ENCODE results near the gene IFITM2. TPM values are rescaled to one million over a fixed set of nuclear protein-coding genes. Genes with fewer than 3 reads are reported as not detected.

The IFITM2 gene
- total RNA-seq, 1 donor from 2014 or later: 607 TPM

DNA sequence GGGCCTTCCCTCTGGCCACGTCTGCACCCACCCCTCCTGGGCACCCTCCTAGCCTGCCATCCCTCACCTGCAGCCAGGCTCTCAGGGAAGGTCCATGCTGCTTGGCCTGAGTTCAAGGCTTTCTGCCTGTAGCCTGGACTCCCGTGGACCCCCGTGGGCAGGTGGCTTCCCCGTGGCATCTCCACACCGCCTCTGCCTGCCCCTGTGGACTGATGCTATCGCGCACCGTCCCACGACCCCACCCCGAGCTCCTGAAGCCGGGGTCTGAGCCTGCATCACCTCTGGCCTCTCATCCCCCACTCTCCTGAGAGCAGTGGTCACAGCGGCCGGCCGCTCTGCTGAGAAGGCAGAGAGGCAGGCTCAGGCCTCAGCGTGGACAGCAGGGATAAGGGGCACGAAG is 12.8 kb upstream of the IFITM2 start:
- peaks cover 14% of the 10 kb centered on the region for H3K4me1 ChIP-seq
- no peak overlapping the region for H3K27ac ChIP-seq
- no peak overlapping the region for H3K4me3 ChIP-seq
- H3K36me3 ChIP-seq: peaks cover 22% of the 10 kb centered on the region
- H3K27me3 ChIP-seq (ENCODE audit: low read depth): peaks cover 11% of the 10 kb centered on the region
- DNase-seq (no peak), ATAC-seq (no peak)
- intact Hi-C loops (cut with DNase I): no loop called here
- TF ChIP-seq, protein P1, sequence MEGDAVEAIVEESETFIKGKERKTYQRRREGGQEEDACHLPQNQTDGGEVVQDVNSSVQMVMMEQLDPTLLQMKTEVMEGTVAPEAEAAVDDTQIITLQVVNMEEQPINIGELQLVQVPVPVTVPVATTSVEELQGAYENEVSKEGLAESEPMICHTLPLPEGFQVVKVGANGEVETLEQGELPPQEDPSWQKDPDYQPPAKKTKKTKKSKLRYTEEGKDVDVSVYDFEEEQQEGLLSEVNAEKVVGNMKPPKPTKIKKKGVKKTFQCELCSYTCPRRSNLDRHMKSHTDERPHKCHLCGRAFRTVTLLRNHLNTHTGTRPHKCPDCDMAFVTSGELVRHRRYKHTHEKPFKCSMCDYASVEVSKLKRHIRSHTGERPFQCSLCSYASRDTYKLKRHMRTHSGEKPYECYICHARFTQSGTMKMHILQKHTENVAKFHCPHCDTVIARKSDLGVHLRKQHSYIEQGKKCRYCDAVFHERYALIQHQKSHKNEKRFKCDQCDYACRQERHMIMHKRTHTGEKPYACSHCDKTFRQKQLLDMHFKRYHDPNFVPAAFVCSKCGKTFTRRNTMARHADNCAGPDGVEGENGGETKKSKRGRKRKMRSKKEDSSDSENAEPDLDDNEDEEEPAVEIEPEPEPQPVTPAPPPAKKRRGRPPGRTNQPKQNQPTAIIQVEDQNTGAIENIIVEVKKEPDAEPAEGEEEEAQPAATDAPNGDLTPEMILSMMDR (IDR thresholded peaks at IDR 0.05): no peak
- H3K9me3 ChIP-seq: no peaks in the 10 kb centered on the region

DNA sequence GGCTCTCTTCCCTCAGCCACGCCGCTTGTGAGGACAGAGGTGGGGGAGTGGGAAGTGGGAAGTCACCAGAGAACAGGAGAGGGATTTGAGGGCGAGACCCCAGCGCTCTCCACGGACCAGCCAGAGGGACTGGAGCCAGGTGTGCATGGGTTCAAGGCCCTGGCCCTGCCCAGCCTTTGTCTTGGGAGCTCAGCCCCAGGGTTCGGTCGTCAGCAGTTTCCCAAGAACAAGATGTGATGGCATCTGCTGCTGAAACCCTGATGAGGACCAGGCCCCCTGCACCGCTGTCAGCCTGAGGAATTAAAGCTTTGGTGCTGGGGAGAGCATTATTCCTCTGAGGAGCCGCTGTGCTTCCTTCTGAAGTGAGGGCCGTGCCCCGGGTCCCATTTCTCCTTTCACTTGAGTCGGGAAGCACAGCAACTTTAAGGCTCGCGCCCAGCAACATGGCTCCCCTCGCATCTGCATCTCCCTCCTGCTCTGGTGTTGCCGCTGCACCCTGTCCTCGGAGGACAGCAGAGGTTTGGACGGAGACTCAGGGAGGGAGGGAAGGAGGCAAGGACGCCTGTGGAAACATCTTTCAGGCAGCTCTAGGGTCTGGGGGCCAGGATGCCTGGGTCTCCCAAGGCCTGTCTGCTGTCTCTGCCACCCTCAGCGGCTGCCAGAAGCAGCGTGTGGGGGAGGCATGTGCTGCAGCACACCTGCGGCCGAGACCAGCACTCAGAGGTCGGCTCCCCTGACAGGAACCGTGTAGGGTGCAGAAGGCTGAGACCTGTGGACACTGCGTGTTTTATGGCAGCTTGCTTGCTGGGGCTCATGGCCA is 12.1 kb upstream of the IFITM2 start:
- intact Hi-C loops (cut with DNase I): no loop called here
- no peaks in the 10 kb centered on the region for H3K9me3 ChIP-seq
- ATAC-seq (no peak), DNase-seq (peak; percentile 43)
- TF ChIP-seq, protein P1 (IDR thresholded peaks at IDR 0.05): no peak
- peaks cover 22% of the 10 kb centered on the region for H3K36me3 ChIP-seq
- peaks cover 13% of the 10 kb centered on the region for H3K4me1 ChIP-seq
- peaks cover 19% of the 10 kb centered on the region for H3K27me3 ChIP-seq (ENCODE audit: low read depth)
- H3K27ac ChIP-seq: no peak overlapping the region
- H3K4me3 ChIP-seq: no peak overlapping the region

DNA sequence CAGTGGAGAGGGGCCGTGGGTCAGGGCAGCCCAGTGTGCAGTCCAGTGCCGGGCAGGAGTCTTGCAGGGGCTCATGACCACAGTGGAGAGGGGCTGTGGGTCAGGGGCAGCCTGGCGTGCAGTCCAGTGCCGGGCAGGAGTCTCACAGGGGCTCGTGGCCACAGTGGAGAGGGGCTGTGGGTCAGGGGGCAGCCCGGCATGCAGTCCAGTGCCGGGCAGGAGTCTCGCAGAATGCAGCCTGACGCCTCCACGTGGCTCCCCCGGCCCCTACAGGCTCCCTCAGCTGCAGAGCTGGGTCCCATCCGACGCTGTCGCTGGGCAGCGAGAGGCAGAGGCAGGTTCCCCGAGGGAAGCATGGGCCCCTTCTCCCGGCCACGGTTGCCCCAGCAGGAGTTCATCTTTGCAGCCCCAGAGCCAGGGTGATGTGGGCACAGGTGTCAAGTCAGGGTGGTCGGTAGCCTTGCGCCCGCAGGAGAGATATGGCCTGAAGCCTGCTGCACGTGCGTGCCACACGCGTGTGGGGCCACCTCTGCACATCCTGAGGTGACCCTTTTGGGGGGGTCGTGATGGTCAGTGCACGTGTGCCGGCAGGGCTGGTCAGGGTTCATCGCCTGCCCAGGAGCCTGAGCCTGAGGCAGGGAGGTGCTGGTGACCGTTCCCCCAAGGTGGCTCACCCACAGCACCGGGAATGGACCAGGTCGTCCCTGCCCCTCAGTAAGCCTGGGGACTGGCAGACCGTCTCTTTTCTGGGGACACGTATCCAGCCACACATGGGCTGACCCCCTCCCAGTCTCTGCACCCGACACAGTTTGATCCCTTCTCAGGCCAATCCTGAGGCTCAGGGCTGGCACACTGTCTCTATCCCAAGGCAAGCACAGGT is 11.2 kb upstream of the IFITM2 start:
- Histone ChIP-seq H3K36me3 (peaks cover 22% of the 10 kb centered on the region), H3K9me3 (no peaks in the 10 kb centered on the region), H3K27ac (no peak overlapping the region), H3K4me1 (peaks cover 12% of the 10 kb centered on the region), H3K27me3 (ENCODE audit: low read depth) (peaks cover 26% of the 10 kb centered on the region), H3K4me3 (no peak overlapping the region)
- TF ChIP-seq, protein P1 (IDR thresholded peaks at IDR 0.05): no peak
- DNase-seq: peak; percentile 42
- intact Hi-C loops (cut with DNase I): no loop called here
- no peak for ATAC-seq

DNA sequence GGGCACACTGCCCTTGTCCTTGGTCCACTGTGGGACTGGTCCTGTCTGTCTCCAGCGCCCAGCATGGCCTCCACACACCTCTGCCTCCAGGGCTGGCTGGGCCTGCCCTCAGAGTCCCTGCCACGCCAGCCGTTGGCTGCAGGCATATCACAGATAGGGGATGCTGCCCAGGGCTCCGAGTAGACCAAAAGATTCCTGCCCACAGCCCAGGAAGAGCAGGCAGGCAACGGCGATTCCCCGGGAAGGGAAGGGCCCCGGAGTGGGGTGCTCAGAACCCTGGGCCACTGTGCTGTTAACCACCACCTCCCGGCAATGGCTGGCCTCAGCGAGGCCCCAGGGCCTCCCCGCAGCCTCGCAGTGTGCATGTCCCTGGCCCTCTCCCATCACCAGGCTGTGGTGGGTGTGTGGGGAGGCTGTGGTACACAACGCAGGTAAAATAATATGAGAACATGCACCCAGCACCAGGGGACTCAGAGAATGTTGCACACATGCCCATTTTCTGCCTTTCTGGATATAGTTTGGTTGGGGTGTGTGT is 10.5 kb upstream of the IFITM2 start:
- H3K9me3 ChIP-seq: no peaks in the 10 kb centered on the region
- intact Hi-C loops (cut with DNase I): no loop called here
- no peak overlapping the region for H3K4me3 ChIP-seq
- peaks cover 26% of the 10 kb centered on the region for H3K27me3 ChIP-seq (ENCODE audit: low read depth)
- peak overlapping the region; percentile 18 for H3K27ac ChIP-seq
- H3K36me3 ChIP-seq: peaks cover 18% of the 10 kb centered on the region
- ATAC-seq: peak in 1 of 2 donors; percentile 2
- peaks cover 12% of the 10 kb centered on the region for H3K4me1 ChIP-seq
- no peak for DNase-seq
- TF ChIP-seq, protein P1 (IDR thresholded peaks at IDR 0.05): no peak

DNA sequence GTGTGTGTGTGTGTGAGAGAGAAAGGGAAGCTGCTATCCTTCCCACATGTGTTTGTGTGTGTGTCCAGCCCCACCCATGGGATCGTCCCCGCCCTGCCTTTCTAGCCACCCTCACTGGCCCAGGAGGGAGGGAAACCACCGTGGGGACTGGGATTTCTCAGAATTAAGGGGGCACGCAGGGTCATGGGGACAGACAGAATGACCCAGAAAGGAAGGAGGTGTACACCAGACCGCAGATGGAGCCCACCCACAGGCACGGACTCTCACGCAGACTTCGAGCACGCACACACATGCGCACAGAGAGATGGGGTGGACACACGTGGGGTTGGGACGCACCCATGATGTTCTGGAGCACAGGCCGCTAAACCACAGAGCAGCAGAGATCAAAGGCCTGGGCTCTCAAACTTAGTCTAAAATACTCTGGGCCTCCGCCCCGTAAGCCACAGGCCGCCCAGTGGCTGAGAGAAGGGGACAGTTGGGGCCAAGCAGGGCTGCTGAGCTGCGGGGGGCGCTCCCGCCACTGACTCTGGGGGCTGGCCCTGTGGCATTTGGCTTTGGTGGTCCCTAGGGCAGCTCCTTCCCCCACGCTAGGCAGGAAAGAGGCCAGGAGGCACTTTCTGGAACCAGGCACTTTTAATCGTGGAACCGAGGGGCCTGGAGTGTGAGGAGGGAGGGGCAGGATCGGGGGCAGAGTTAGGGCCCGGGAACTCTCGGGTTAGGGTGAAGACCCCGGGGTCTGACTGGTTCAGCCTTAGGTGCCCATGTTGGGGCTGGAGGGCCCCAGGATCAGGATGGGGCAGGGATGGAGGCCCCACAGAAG is 9.8 kb upstream of the IFITM2 start:
- DNase-seq: peak; percentile 54
- Histone ChIP-seq H3K27ac (peak overlapping the region; percentile 9), H3K9me3 (no peaks in the 10 kb centered on the region), H3K4me1 (peaks cover 12% of the 10 kb centered on the region), H3K27me3 (ENCODE audit: low read depth) (peaks cover 26% of the 10 kb centered on the region), H3K36me3 (peaks cover 13% of the 10 kb centered on the region), H3K4me3 (no peak overlapping the region)
- intact Hi-C loops (cut with DNase I): no loop called here
- peak; percentile 5 to 48 for ATAC-seq
- TF ChIP-seq, protein P1 (IDR thresholded peaks at IDR 0.05): no peak

All from lower lobe of right lung (tissue), 2 donors.